GM19372 (cell line): ENCODE measurements around the gene SNPH.

Source experiments
- ATAC-seq: cut with Tn5 transposase; IDR thresholded peaks from one replicate; pipeline ENCODE4 v1.9.1; 2021; ENCODE audit warnings: mild to moderate bottlenecking, low read depth, moderate library complexity; ENCODE audit not compliant: unreplicated experiment

SNPH gene

DNA sequence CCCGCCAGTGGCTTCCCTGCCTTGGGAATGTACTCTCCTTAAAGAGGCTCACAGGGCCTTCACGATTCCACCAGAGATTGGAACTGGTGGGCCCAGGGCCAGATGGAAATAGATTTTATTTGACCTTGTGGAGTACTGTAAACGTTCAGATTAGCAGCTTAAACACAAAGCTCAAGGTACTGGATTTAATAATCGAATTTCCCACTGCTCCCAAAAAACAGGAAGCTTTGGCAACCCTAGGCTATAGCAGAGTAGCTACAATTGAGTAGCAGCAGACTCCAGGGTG lies 55.5 kb downstream of the SNPH start:
- no peak for ATAC-seq

- ATAC-seq = no peak
These were observed 56.6 kb downstream of the SNPH start for GRCh38 chr20:1322511-1323245.

- ATAC-seq = no peak
These were observed 57.2 kb downstream of the SNPH start for GRCh38 chr20:1323256-1323655.

DNA sequence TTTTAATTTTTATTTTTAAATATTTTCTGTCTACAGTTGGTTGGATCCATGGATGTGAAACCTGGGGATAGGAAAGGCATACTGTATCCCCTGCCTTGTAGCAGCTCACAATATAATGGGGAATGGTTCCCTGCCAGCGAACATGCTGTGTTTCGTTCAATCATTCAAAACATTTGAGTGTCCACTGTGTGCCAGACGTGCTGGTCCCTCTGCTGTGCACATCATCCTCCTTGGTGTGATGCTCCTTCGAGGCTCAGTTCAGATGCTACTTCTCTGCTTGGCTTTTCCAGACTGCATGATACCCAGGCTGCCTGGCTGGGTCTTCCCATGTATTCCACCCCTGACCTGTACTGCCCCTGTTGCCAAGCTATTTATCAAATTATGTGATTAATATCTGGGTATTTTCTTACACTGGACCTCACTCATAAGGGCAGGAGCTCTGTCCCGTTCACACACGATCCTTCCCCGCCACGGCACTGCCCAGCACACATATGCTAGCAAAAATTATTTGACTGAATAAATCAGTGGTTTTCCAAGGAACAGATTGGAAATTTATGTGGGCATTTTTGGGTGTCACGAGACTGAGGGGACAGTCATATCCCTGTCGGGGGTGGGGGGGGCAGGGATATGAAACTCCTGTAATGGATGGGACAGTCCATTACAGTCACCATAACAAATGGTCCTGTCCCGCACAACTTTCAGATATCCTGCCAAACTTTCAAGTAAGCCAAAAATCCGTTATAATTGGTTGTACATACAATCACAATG lies 57.9 kb downstream of the SNPH start:
- no peak for ATAC-seq

- no peak for ATAC-seq
These were observed 58.6 kb downstream of the SNPH start for GRCh38 chr20:1324598-1325172.

DNA sequence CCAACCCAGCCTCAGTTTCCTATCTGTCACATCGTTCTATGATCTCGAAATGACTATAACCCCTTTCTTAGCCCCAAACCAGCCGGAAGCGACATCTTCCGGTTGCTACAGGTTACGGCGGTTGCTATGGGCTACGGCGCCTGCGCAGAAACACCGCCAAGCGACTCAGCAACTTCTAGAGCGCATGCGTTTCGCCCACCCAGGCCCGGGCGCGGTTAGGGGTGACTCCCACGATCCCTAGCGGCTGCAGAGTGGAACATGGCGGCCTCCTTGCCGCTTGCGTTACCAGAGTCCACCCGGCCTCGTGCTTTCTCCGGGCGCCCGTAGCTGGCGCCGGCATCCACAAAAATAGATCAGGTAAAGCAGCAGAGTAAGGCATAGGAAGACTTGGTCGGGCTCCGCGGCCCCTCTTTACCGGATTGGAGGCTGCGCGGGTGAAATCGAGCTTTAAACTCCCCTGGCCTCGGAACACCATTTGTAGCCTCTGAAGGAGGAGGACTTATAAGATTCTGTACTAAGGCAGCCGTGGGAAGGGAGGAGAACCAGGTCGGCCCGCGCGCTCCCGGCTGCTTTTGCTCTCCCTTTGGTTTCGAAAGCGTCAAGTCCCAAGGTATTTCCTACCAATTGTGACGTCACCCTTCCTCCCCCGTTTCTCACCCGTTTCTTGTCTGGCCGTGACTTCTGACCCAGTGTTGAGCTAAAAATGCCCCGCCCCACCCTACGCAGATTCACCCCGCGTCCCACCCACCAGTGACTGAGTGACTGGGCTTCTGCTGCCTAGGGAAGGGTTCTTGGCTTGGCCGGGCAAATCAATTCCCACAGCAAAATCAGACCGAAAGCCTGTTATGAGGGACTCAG lies 59.3 kb downstream of the SNPH start:
- ATAC-seq = peak; percentile 89

GRCh38 chr20:1326031-1326930 lies 60.2 kb downstream of the SNPH start:
- ATAC-seq = no peak

- ATAC-seq = no peak
These were observed 61.2 kb downstream of the SNPH start for GRCh38 chr20:1327241-1327653.

- no peak for ATAC-seq
These were observed 62.0 kb downstream of the SNPH start for GRCh38 chr20:1327827-1328679.

GRCh38 chr20:1328680-1329330 lies 62.7 kb downstream of the SNPH start, which contains the start of gene SDCBP2:
Gene SDCBP2 (minus strand): TSS chr20:1329139. CDS start chr20:1320416, 8,723 bp downstream.
- no peak for ATAC-seq

GRCh38 chr20:1330075-1330830 lies 64.2 kb downstream of the SNPH start:
- ATAC-seq = no peak

DNA sequence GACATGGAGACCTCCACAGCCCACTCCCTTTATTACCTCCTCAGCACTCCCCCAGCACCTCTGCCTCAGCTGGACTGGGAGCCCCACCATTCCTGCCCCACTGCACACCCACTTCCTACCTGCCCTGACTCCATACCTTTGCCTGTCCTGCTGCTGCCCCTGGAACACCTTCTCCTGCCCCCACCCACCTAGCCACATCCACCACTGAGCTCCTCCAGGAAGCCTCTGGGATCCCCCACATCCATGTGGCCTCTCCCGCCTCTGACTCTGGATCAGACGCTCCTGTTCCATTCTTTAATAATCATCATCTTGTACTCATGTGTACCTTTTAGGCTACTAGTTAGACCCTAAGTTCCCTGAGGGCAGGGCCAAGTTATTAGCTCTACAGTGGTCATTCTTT lies 65.0 kb downstream of the SNPH start:
- no peak for ATAC-seq

DNA sequence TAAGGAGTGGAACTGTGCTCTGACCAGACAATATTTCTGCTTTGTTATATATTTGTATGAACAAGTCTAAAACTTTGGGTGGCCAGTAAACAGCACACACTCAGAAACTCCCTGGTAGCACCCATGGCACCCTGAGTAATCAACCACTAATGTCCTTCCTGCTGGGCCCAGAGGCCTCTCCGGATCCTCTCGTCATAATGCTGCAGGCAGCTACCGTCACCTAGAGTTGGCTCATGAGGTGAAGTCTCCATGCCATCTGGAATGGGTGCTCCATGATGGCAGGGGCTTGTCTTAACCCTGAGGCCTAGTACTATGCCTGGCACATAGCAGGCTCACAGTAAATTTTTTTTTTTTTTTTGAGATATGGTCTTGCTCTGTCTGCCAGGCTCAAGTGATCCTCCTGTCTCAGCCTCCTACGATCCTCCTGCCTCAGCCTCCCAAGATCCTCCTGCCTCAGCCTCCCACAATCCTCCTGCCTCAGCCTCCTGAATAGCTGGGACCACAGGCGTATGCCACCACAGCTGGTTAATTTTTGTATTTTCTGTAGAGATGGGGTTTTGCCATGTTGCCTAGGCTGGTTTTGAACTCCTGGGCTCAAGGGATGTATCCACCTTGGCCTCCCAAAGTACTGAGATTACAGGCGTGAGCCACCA lies 65.8 kb downstream of the SNPH start:
- no peak for ATAC-seq

- ATAC-seq = no peak
These were observed 66.7 kb downstream of the SNPH start for GRCh38 chr20:1332749-1333300.

GRCh38 chr20:1333462-1334369 lies 67.6 kb downstream of the SNPH start:
- ATAC-seq = no peak

- no peak for ATAC-seq
These were observed 68.3 kb downstream of the SNPH start for GRCh38 chr20:1334370-1334731.
